BLaER1 (cell line): ENCODE measurements around the gene SLC25A20.

ENCODE experiments used
- H3K27ac ChIP-seq: shearing (Covaris generic); formaldehyde crosslinking; 2 replicates; pipeline ENCODE4 v1.8.1; 2022
- H3K27me3 ChIP-seq: shearing (Covaris generic); formaldehyde crosslinking; 2 replicates; pipeline ENCODE4 v1.8.1; 2022
- H3K36me3 ChIP-seq: shearing (Covaris generic); formaldehyde crosslinking; 2 replicates; pipeline ENCODE4 v1.8.1; 2022
- H3K4me1 ChIP-seq: shearing (Covaris generic); formaldehyde crosslinking; 2 replicates; pipeline ENCODE4 v1.8.1; 2022
- H3K4me2 ChIP-seq: shearing (Covaris generic); formaldehyde crosslinking; 2 replicates; pipeline ENCODE4 v1.8.1; 2022
- H3K4me3 ChIP-seq: shearing (Covaris generic); formaldehyde crosslinking; 2 replicates; pipeline ENCODE4 v1.8.1; 2022
- H3K9ac ChIP-seq: shearing (Covaris generic); formaldehyde crosslinking; 2 replicates; pipeline ENCODE4 v1.8.1; 2022
- H3K9me3 ChIP-seq: shearing (Covaris generic); formaldehyde crosslinking; 2 replicates; pipeline ENCODE4 v1.8.1; 2022
- H4K20me1 ChIP-seq: shearing (Covaris generic); formaldehyde crosslinking; 2 replicates; pipeline ENCODE4 v1.8.1; 2022
- Cebpa-rat ChIP-seq: shearing (Covaris generic); IDR thresholded peaks from 2 replicates; pipeline ENCODE4 v1.8.1; 2022

The SLC25A20 gene

GRCh38 chr3:48899273-48899672, 591 bp upstream of the SLC25A20 start:
- Histone ChIP-seq H4K20me1 (no peaks in the 10 kb centered on the region), H3K27me3 (no peaks in the 10 kb centered on the region), H3K9me3 (no peaks in the 10 kb centered on the region), H3K4me1 (peaks cover 39% of the 10 kb centered on the region), H3K4me3 (peak overlapping the region; percentile 86), H3K4me2 (peak overlapping the region; percentile 95), H3K27ac (peak overlapping the region; percentile 80), H3K36me3 (no peaks in the 10 kb centered on the region), H3K9ac (peak overlapping the region; percentile 84; the same call in 1 of the 2 replicates)
- no peak for TF ChIP-seq Cebpa-rat

- Histone ChIP-seq H3K9me3 (no peaks in the 10 kb centered on the region), H3K27ac (peak overlapping the region; percentile 80), H3K27me3 (no peaks in the 10 kb centered on the region), H4K20me1 (no peaks in the 10 kb centered on the region), H3K36me3 (no peaks in the 10 kb centered on the region), H3K4me2 (peak overlapping the region; percentile 95), H3K9ac (peak overlapping the region; percentile 84), H3K4me1 (peaks cover 41% of the 10 kb centered on the region), H3K4me3 (peak overlapping the region; percentile 86)
- no peak for TF ChIP-seq Cebpa-rat
Measured at GRCh38 chr3:48897460-48898376, 964 bp downstream of the SLC25A20 start.

- TF ChIP-seq Cebpa-rat: no peak
- Histone ChIP-seq H3K36me3 (peaks cover 2% of the 10 kb centered on the region; the same call in 1 of the 2 replicates), H3K27ac (no peak overlapping the region), H3K4me2 (peak overlapping the region; percentile 34; the same call in 1 of the 2 replicates), H3K4me1 (peaks cover 41% of the 10 kb centered on the region), H3K9me3 (no peaks in the 10 kb centered on the region), H3K9ac (no peak overlapping the region), H4K20me1 (no peaks in the 10 kb centered on the region), H3K27me3 (no peaks in the 10 kb centered on the region), H3K4me3 (no peak overlapping the region)
Measured at GRCh38 chr3:48896936-48897335, 1.7 kb downstream of the SLC25A20 start.

- Histone ChIP-seq H3K9me3 (no peaks in the 10 kb centered on the region), H4K20me1 (no peaks in the 10 kb centered on the region), H3K4me3 (no peak overlapping the region), H3K9ac (no peak overlapping the region), H3K27me3 (no peaks in the 10 kb centered on the region), H3K4me2 (peak overlapping the region; percentile 47), H3K4me1 (peaks cover 39% of the 10 kb centered on the region), H3K36me3 (peaks cover 14% of the 10 kb centered on the region), H3K27ac (no peak overlapping the region)
- no peak for TF ChIP-seq Cebpa-rat
Measured at GRCh38 chr3:48894516-48894915, 4.2 kb downstream of the SLC25A20 start.

- no peak overlapping the region for H3K4me3 ChIP-seq
- no peaks in the 10 kb centered on the region for H3K9me3 ChIP-seq
- H4K20me1 ChIP-seq: no peaks in the 10 kb centered on the region
- peaks cover 26% of the 10 kb centered on the region for H3K36me3 ChIP-seq
- H3K27ac ChIP-seq: no peak overlapping the region
- peaks cover 14% of the 10 kb centered on the region for H3K4me1 ChIP-seq
- TF ChIP-seq Cebpa-rat: no peak
- no peak overlapping the region for H3K9ac ChIP-seq
- H3K27me3 ChIP-seq: no peaks in the 10 kb centered on the region
- no peak overlapping the region for H3K4me2 ChIP-seq
Measured at GRCh38 chr3:48891606-48892005, 7.1 kb downstream of the SLC25A20 start.

- no peak overlapping the region for H3K27ac ChIP-seq
- peaks cover 39% of the 10 kb centered on the region for H3K36me3 ChIP-seq
- H3K9me3 ChIP-seq: no peaks in the 10 kb centered on the region
- no peaks in the 10 kb centered on the region for H4K20me1 ChIP-seq
- no peak for TF ChIP-seq Cebpa-rat
- no peak overlapping the region for H3K4me3 ChIP-seq
- no peaks in the 10 kb centered on the region for H3K27me3 ChIP-seq
- no peak overlapping the region for H3K9ac ChIP-seq
- H3K4me2 ChIP-seq: no peak overlapping the region
- H3K4me1 ChIP-seq: no peaks in the 10 kb centered on the region
Measured at GRCh38 chr3:48885753-48886152, 12.9 kb downstream of the SLC25A20 start.

- H3K9me3 ChIP-seq: no peaks in the 10 kb centered on the region
- no peaks in the 10 kb centered on the region for H3K4me1 ChIP-seq
- H3K36me3 ChIP-seq: peaks cover 51% of the 10 kb centered on the region
- no peak for TF ChIP-seq Cebpa-rat
- no peak overlapping the region for H3K4me3 ChIP-seq
- H3K27ac ChIP-seq: no peak overlapping the region
- no peak overlapping the region for H3K9ac ChIP-seq
- H4K20me1 ChIP-seq: no peaks in the 10 kb centered on the region
- H3K4me2 ChIP-seq: no peak overlapping the region
- no peaks in the 10 kb centered on the region for H3K27me3 ChIP-seq
Measured at GRCh38 chr3:48881652-48882114, 17.0 kb downstream of the SLC25A20 start.

GRCh38 chr3:48881006-48881405, 17.7 kb downstream of the SLC25A20 start:
- no peak overlapping the region for H3K27ac ChIP-seq
- no peaks in the 10 kb centered on the region for H3K4me1 ChIP-seq
- no peaks in the 10 kb centered on the region for H4K20me1 ChIP-seq
- H3K4me2 ChIP-seq: no peak overlapping the region
- H3K9ac ChIP-seq: no peak overlapping the region
- no peaks in the 10 kb centered on the region for H3K27me3 ChIP-seq
- no peak for TF ChIP-seq Cebpa-rat
- peaks cover 49% of the 10 kb centered on the region for H3K36me3 ChIP-seq
- no peak overlapping the region for H3K4me3 ChIP-seq
- no peaks in the 10 kb centered on the region for H3K9me3 ChIP-seq

GRCh38 chr3:48879994-48880377, 18.7 kb downstream of the SLC25A20 start:
- no peaks in the 10 kb centered on the region for H3K27me3 ChIP-seq
- no peak overlapping the region for H3K4me2 ChIP-seq
- no peak overlapping the region for H3K9ac ChIP-seq
- no peaks in the 10 kb centered on the region for H3K4me1 ChIP-seq
- H3K9me3 ChIP-seq: no peaks in the 10 kb centered on the region
- H3K36me3 ChIP-seq: peaks cover 43% of the 10 kb centered on the region
- H3K27ac ChIP-seq: no peak overlapping the region
- no peaks in the 10 kb centered on the region for H4K20me1 ChIP-seq
- TF ChIP-seq Cebpa-rat: no peak
- no peak overlapping the region for H3K4me3 ChIP-seq

- H3K9ac ChIP-seq: no peak overlapping the region
- H3K4me2 ChIP-seq: no peak overlapping the region
- H4K20me1 ChIP-seq: no peaks in the 10 kb centered on the region
- no peak for TF ChIP-seq Cebpa-rat
- H3K9me3 ChIP-seq: no peaks in the 10 kb centered on the region
- H3K36me3 ChIP-seq: peaks cover 41% of the 10 kb centered on the region
- no peaks in the 10 kb centered on the region for H3K27me3 ChIP-seq
- no peak overlapping the region for H3K27ac ChIP-seq
- no peak overlapping the region for H3K4me3 ChIP-seq
- no peaks in the 10 kb centered on the region for H3K4me1 ChIP-seq
Measured at GRCh38 chr3:48879307-48879993, 19.2 kb downstream of the SLC25A20 start.
